ENCODE measurements around the gene GTPBP4. TPM values are rescaled to one million over a fixed set of nuclear protein-coding genes. Genes with fewer than 3 reads are reported as not detected.

Gene GTPBP4
- total and polyA plus RNA-seq, 10 donors, result 16.6 to 48.6 (median 31.2) TPM

- no peak overlapping the region for H3K27ac ChIP-seq
- H3K27me3 ChIP-seq (replicated peaks in 1 of 7), result no peaks in the 10 kb centered on the region
- 87 to 95% (median 91%) methylated on average over 3 of the region's 3 CpGs for WGBS, 5 donors
- H3K9me3 ChIP-seq, result no peaks in the 10 kb centered on the region
- DNase-seq, result no peak
- intact Hi-C loops (cut with DNase I; ENCODE audit: low total_unique reads), result no loop called here
- no peak overlapping the region for H3K4me3 ChIP-seq
- TF ChIP-seq POLR2A (IDR thresholded peaks at IDR 0.05) (no peak), POLR2AphosphoS5 (IDR thresholded peaks at IDR 0.05) (no peak), CTCF (IDR thresholded peaks at IDR 0.05 in 8 of 11, conservative IDR thresholded peaks at IDR 0.05 in 3 of 11) (no peak)
- H3K36me3 ChIP-seq, result no peaks in the 10 kb centered on the region
- no peaks in the 10 kb centered on the region for H3K4me1 ChIP-seq
These were observed 25.9 kb upstream of the GTPBP4 start for GRCh38 chr10:962342-962741.

- intact Hi-C loops (cut with DNase I; ENCODE audit: low total_unique reads), result no loop called here
- no peak overlapping the region for H3K4me3 ChIP-seq
- no peak for DNase-seq
- no peak overlapping the region for H3K27ac ChIP-seq
- TF ChIP-seq POLR2A (IDR thresholded peaks at IDR 0.05) (no peak), CTCF (IDR thresholded peaks at IDR 0.05 in 8 of 11, conservative IDR thresholded peaks at IDR 0.05 in 3 of 11) (no peak), POLR2AphosphoS5 (IDR thresholded peaks at IDR 0.05) (no peak)
- no peaks in the 10 kb centered on the region for H3K36me3 ChIP-seq
- WGBS, 5 donors, result 85 to 92% (median 87%) methylated on average over 5 of the region's 5 CpGs
- no peaks in the 10 kb centered on the region for H3K4me1 ChIP-seq
- no peaks in the 10 kb centered on the region for H3K9me3 ChIP-seq
- H3K27me3 ChIP-seq (replicated peaks in 1 of 7), result no peaks in the 10 kb centered on the region
These were observed 25.0 kb upstream of the GTPBP4 start for GRCh38 chr10:963186-963585.

- no peaks in the 10 kb centered on the region for H3K4me1 ChIP-seq
- intact Hi-C loops (cut with DNase I; ENCODE audit: low total_unique reads), result no loop called here
- DNase-seq, result no peak
- TF ChIP-seq POLR2A (IDR thresholded peaks at IDR 0.05) (no peak), CTCF (IDR thresholded peaks at IDR 0.05 in 8 of 11, conservative IDR thresholded peaks at IDR 0.05 in 3 of 11) (no peak), POLR2AphosphoS5 (IDR thresholded peaks at IDR 0.05) (no peak)
- no peak overlapping the region for H3K4me3 ChIP-seq
- H3K27me3 ChIP-seq (replicated peaks in 1 of 7), result peaks cover 0 to 2% (median 0%) of the 10 kb centered on the region in 7 donors
- H3K9me3 ChIP-seq, result no peaks in the 10 kb centered on the region
- no peaks in the 10 kb centered on the region for H3K36me3 ChIP-seq
- 83 to 96% (median 91%) methylated on average over 4 of the region's 4 CpGs for WGBS, 5 donors
- no peak overlapping the region for H3K27ac ChIP-seq
These were observed 24.6 kb upstream of the GTPBP4 start for GRCh38 chr10:963655-964054.

GRCh38 chr10:964321-964987 lies 23.8 kb upstream of the GTPBP4 start:
- no peaks in the 10 kb centered on the region for H3K9me3 ChIP-seq
- no peak for DNase-seq
- H3K4me3 ChIP-seq, result no peak overlapping the region
- H3K27ac ChIP-seq, result no peak overlapping the region
- no peak for TF ChIP-seq POLR2A (IDR thresholded peaks at IDR 0.05)
- no peak for TF ChIP-seq POLR2AphosphoS5 (IDR thresholded peaks at IDR 0.05)
- TF ChIP-seq CTCF (IDR thresholded peaks at IDR 0.05 in 8 of 11, conservative IDR thresholded peaks at IDR 0.05 in 3 of 11), result no peak
- WGBS, 5 donors, result 77 to 89% (median 82%) methylated on average over 13 to 15 of the region's 15 CpGs
- peaks cover 0 to 6% (median 0%) of the 10 kb centered on the region in 7 donors for H3K27me3 ChIP-seq (replicated peaks in 1 of 7)
- H3K4me1 ChIP-seq, result no peaks in the 10 kb centered on the region
- H3K36me3 ChIP-seq, result no peaks in the 10 kb centered on the region
- intact Hi-C loops (cut with DNase I; ENCODE audit: low total_unique reads), result no loop called here

Data from spleen (tissue), 11 donors.